Ishikawa (cell line): ENCODE results near the gene GLRA1.

Source experiments
- CEBPB ChIP-seq: IDR thresholded peaks from 2 replicates; pipeline ENCODE4 v1.6.1; 2012
- CREB1 ChIP-seq: IDR thresholded peaks from 2 replicates; pipeline ENCODE4 v1.6.1; 2012; ENCODE audit warnings: low read depth
- EGR1 ChIP-seq: IDR thresholded peaks from 2 replicates; pipeline ENCODE4 v1.6.1; 2012
- EP300 ChIP-seq: IDR thresholded peaks from 2 replicates; pipeline ENCODE4 v1.6.1; 2012; ENCODE audit warnings: borderline replicate concordance
- FOXM1 ChIP-seq: IDR thresholded peaks from 2 replicates; pipeline ENCODE4 v1.6.1; 2012; ENCODE audit warnings: low read depth, borderline replicate concordance
- NFIC ChIP-seq: IDR thresholded peaks from 2 replicates; pipeline ENCODE4 v1.6.1; 2012
- RAD21 ChIP-seq: IDR thresholded peaks from 2 replicates; pipeline ENCODE4 v1.6.1; 2012; ENCODE audit warnings: low read depth
- TAF1 ChIP-seq: IDR thresholded peaks from 2 replicates; pipeline ENCODE4 v1.6.1; 2012; ENCODE audit warnings: low read depth, mild to moderate bottlenecking
- TCF12 ChIP-seq: IDR thresholded peaks from 2 replicates; pipeline ENCODE4 v1.6.1; 2012; ENCODE audit warnings: low read depth
- TEAD4 ChIP-seq: IDR thresholded peaks from 2 replicates; pipeline ENCODE4 v1.6.1; 2012
- YY1 ChIP-seq: IDR thresholded peaks from 2 replicates; pipeline ENCODE4 v1.6.1; 2012; ENCODE audit warnings: low read depth
- ZBTB7A ChIP-seq: IDR thresholded peaks from 2 replicates; pipeline ENCODE4 v1.6.1; 2012; ENCODE audit warnings: low read depth
- TF ChIP-seq, protein P1 (sequence below): IDR thresholded peaks from 2 replicates; pipeline ENCODE4 v1.6.1; 2012; ENCODE audit warnings: low read depth, mild to moderate bottlenecking
- TF ChIP-seq, protein P2 (sequence below): IDR thresholded peaks from 2 replicates; pipeline ENCODE4 v1.6.1; 2012
- TF ChIP-seq, protein P3 (sequence below): IDR thresholded peaks from 2 replicates; pipeline ENCODE4 v1.6.1; 2012

Gene GLRA1

DNA sequence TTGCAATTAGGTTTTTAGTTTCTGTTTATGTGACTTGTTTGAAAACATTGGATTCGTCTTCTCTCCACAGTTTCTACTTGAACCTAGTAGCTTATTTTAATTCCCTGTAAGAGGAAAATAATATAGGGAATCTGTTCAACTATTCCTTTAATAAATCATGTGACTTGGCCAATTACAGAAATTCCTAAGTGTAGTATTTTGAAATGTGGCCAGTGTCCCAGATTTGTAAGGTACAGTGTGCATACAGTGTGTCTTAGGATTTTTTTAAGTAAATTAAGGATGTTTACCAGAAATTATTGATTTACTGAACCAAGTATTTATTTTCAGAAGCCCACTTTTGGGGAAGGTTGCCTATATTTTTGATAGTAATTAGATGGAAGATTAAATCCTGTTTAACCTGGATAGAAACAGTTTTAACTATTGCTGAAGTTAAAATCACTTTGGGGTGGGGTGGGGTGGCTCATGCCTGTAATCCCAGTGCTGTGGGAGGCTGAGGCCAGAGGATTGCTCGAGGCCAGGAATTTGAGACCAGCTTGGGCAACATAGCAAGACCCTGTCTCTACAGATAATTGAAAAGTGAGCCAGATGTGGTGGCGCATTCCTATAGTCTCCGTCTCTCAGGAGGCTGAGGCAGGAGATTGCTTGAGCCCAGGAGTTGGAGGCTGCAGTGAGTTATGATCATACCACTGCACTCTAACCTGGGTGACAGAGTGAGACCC lies 116.0 kb downstream of the GLRA1 start:
- no peak for TF ChIP-seq CREB1
- no peak for TF ChIP-seq TCF12
- TF ChIP-seq CEBPB: no peak
- no peak for TF ChIP-seq EGR1
- TF ChIP-seq, protein P1, sequence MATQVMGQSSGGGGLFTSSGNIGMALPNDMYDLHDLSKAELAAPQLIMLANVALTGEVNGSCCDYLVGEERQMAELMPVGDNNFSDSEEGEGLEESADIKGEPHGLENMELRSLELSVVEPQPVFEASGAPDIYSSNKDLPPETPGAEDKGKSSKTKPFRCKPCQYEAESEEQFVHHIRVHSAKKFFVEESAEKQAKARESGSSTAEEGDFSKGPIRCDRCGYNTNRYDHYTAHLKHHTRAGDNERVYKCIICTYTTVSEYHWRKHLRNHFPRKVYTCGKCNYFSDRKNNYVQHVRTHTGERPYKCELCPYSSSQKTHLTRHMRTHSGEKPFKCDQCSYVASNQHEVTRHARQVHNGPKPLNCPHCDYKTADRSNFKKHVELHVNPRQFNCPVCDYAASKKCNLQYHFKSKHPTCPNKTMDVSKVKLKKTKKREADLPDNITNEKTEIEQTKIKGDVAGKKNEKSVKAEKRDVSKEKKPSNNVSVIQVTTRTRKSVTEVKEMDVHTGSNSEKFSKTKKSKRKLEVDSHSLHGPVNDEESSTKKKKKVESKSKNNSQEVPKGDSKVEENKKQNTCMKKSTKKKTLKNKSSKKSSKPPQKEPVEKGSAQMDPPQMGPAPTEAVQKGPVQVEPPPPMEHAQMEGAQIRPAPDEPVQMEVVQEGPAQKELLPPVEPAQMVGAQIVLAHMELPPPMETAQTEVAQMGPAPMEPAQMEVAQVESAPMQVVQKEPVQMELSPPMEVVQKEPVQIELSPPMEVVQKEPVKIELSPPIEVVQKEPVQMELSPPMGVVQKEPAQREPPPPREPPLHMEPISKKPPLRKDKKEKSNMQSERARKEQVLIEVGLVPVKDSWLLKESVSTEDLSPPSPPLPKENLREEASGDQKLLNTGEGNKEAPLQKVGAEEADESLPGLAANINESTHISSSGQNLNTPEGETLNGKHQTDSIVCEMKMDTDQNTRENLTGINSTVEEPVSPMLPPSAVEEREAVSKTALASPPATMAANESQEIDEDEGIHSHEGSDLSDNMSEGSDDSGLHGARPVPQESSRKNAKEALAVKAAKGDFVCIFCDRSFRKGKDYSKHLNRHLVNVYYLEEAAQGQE: no peak
- TF ChIP-seq ZBTB7A: no peak
- no peak for TF ChIP-seq RAD21
- no peak for TF ChIP-seq TAF1
- TF ChIP-seq, protein P2, sequence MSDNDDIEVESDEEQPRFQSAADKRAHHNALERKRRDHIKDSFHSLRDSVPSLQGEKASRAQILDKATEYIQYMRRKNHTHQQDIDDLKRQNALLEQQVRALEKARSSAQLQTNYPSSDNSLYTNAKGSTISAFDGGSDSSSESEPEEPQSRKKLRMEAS: no peak
- TF ChIP-seq YY1: no peak
- no peak for TF ChIP-seq NFIC
- TF ChIP-seq EP300: no peak
- TF ChIP-seq, protein P3, sequence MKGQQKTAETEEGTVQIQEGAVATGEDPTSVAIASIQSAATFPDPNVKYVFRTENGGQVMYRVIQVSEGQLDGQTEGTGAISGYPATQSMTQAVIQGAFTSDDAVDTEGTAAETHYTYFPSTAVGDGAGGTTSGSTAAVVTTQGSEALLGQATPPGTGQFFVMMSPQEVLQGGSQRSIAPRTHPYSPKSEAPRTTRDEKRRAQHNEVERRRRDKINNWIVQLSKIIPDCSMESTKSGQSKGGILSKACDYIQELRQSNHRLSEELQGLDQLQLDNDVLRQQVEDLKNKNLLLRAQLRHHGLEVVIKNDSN: no peak
- TF ChIP-seq FOXM1: no peak
- no peak for TF ChIP-seq TEAD4

DNA sequence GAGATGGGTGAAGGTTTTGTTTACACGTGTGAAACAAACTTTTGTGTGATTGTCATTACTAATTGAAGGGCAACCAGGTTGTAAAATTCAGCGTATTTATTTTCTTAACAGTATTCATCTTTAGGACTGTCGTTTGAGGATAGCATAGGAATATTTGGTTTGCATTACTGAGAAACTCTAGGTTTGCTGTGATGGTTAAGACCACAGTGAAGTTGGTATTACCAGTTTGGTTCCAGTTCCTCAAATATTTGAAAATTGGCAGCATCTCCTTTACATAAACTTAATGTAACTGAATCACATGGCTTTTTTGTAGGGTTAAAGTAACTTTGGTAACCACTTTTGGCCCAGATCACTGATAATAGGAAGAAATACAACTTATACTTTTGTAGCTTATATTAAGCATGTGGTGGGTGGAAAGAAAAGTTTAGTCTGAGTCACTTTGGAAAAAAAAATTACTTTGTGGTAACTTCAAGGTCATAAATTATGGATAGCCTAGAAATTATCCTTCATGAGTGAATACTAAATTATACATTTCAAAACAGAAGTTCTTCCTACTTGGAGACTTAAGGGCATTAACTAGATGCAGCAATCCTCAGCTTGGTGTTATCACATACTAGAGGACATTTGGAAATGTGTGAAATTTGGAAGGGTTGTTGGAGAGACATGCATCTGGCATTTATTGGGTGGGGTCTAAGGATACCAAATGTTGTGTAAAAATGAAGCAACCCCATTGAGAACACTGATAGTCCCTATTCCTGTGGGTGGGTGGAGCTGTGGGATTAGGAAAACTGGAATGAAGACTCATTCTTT lies 119.0 kb downstream of the GLRA1 start:
- TF ChIP-seq CREB1: no peak
- no peak for TF ChIP-seq CEBPB
- TF ChIP-seq FOXM1: no peak
- TF ChIP-seq EGR1: no peak
- no peak for TF ChIP-seq YY1

DNA sequence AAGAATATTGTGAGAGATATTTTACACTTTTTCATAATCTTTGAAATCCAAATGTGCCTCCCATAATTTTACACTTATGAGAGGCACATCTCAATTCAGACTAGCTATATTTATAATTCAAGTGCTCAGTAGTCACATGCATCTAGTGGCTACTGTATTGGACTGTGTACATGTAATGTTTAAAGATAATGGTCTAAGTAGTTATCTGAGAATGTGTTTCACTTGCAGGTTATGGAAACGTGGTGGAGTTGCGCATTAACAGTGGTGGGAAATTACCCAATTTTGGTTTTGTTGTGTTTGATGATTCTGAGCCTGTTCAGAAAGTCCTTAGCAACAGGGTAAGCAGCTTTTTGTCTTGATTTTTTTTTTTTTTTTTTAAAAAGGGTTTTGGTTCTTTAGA lies 124.1 kb downstream of the GLRA1 start:
- TF ChIP-seq TEAD4: no peak
- TF ChIP-seq, protein P1: no peak
- TF ChIP-seq, protein P2: no peak
- no peak for TF ChIP-seq CEBPB
- TF ChIP-seq ZBTB7A: no peak
- no peak for TF ChIP-seq EGR1
- TF ChIP-seq TCF12: no peak
- no peak for TF ChIP-seq NFIC
- TF ChIP-seq EP300: no peak
- no peak for TF ChIP-seq TAF1
- TF ChIP-seq CREB1: no peak
- TF ChIP-seq RAD21: no peak
- no peak for TF ChIP-seq YY1
- TF ChIP-seq FOXM1: no peak

DNA sequence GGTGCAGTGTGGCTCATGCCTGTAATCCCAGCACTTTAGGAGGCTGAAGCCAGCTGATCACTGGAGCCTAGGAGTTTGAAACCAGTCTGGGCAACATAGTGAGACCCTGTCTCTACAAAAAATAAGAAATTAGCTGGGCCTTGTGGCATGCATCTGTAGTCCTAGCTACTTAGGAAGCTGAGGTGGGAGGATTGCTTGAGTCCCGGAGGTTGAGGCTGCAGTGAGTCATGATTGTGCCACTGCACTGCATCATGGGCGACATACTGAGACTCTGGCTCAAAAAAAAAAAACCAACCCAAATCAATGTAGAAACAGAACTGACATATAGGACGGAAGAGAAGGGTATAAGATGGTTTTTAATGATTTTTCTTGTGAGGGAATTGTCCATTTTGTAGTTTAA lies 125.2 kb downstream of the GLRA1 start:
- TF ChIP-seq TAF1: no peak
- TF ChIP-seq EGR1: no peak
- TF ChIP-seq, protein P1: no peak
- TF ChIP-seq NFIC: no peak
- TF ChIP-seq FOXM1: no peak
- no peak for TF ChIP-seq CREB1
- TF ChIP-seq CEBPB: no peak
- TF ChIP-seq, protein P2: no peak
- no peak for TF ChIP-seq RAD21
